Measurements from ENCODE around the gene KCNA5. TPM values are rescaled to one million over a fixed set of nuclear protein-coding genes. Genes with fewer than 3 reads are reported as not detected.

KCNA5 gene
- polyA plus RNA-seq, 1 experiment = not detected

DNA sequence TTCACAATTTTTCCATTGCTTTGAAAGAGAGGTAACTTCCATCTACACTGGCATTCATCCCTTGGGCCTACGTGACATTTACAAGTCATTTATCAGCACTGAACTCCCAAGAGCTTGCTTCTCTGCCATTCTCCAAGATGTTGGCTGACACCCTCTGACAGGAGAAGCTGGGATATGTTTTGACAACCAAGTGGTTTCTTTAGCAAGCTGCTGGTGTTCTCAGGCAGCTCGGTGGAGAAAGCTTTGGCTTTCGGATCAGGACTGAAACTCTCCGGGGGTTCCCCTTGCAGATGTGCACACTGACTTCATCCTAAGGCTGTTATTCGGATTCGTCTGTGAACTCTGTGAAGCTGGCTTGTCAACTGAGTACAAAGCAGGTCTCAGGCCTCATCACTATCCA is 15.7 kb downstream of the KCNA5 start:
- DNase-seq (ENCODE audit: low read depth, low spot score) = no peak
- ChIA-PET POLR2A (no interaction called here), CTCF (interaction anchor here (0.9 kb wide), 1 partner anchor 369 kb away, joined by 3 read pairs; no protein-coding TSS in a partner anchor)
- H3K9me3 ChIP-seq (ENCODE audit: control insufficient read depth, insufficient read depth, low read length) = no peaks in the 10 kb centered on the region
- TF ChIP-seq, protein P1, sequence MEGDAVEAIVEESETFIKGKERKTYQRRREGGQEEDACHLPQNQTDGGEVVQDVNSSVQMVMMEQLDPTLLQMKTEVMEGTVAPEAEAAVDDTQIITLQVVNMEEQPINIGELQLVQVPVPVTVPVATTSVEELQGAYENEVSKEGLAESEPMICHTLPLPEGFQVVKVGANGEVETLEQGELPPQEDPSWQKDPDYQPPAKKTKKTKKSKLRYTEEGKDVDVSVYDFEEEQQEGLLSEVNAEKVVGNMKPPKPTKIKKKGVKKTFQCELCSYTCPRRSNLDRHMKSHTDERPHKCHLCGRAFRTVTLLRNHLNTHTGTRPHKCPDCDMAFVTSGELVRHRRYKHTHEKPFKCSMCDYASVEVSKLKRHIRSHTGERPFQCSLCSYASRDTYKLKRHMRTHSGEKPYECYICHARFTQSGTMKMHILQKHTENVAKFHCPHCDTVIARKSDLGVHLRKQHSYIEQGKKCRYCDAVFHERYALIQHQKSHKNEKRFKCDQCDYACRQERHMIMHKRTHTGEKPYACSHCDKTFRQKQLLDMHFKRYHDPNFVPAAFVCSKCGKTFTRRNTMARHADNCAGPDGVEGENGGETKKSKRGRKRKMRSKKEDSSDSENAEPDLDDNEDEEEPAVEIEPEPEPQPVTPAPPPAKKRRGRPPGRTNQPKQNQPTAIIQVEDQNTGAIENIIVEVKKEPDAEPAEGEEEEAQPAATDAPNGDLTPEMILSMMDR (IDR thresholded peaks at IDR 0.05; ENCODE audit: low read depth, low read length) = no peak
- H3K27me3 ChIP-seq (ENCODE audit: control insufficient read depth, insufficient read depth, low read length) = peaks cover 14% of the 10 kb centered on the region
- no peak overlapping the region for H3K27ac ChIP-seq (ENCODE audit: low read depth, low read length)
- no peak overlapping the region for H3K4me3 ChIP-seq (ENCODE audit: low read depth, low read length)

DNA sequence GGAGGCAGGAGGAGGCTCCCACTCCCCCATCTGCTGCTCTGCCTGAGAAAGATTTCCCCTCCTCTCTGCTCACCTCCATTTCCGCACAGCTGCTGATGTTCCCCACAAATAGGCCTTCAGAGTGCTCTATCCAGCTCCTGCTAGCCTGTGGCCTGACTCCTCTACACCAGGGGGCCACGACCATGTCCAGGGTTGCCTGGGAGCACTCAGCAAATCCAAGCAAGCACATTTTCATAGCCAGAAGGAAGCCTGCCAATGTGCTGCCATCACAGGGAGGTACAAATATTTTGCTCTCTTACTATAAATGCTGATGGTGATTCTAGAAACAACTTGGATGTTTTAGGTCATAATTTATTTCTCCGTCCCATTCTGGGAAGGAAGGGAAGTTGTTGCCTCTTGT is 17.3 kb downstream of the KCNA5 start:
- H3K4me3 ChIP-seq (ENCODE audit: low read depth, low read length) = no peak overlapping the region
- H3K27me3 ChIP-seq (ENCODE audit: control insufficient read depth, insufficient read depth, low read length) = peaks cover 17% of the 10 kb centered on the region
- TF ChIP-seq, protein P1 (IDR thresholded peaks at IDR 0.05; ENCODE audit: low read depth, low read length) = no peak
- H3K9me3 ChIP-seq (ENCODE audit: control insufficient read depth, insufficient read depth, low read length) = no peaks in the 10 kb centered on the region
- H3K27ac ChIP-seq (ENCODE audit: low read depth, low read length) = no peak overlapping the region
- DNase-seq (ENCODE audit: low read depth, low spot score) = no peak
- ChIA-PET POLR2A (no interaction called here), CTCF (no interaction called here)

DNA sequence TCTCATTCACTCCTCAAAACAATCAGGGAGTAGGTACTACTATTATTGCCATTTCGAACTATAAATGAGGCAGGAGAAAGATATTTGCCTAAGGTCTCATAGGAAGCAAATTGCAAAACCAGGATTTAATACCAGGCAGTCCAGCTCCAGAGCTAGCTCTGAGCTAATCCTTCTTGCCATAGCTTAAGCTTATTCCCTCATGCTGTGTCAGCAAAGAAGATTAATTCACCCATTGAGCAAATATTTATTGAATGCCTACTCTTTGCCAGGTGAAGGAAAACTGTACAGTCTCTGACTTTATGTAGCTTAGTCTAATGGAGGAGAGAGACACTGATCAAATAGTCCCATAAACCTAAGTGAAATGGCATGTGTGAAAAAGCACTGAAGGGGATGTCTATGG is 19.5 kb downstream of the KCNA5 start:
- TF ChIP-seq, protein P1 (IDR thresholded peaks at IDR 0.05; ENCODE audit: low read depth, low read length) = no peak
- Histone ChIP-seq H3K27me3 (ENCODE audit: control insufficient read depth, insufficient read depth, low read length) (peaks cover 20% of the 10 kb centered on the region), H3K9me3 (ENCODE audit: control insufficient read depth, insufficient read depth, low read length) (no peaks in the 10 kb centered on the region), H3K27ac (ENCODE audit: low read depth, low read length) (no peak overlapping the region), H3K4me3 (ENCODE audit: low read depth, low read length) (no peak overlapping the region)
- ChIA-PET CTCF (interaction anchor here (0.9 to 1.2 kb wide), 2 partner anchors 9 to 21 kb away, joined by 3 to 6 read pairs; no protein-coding TSS in a partner anchor), POLR2A (no interaction called here)
- no peak for DNase-seq (ENCODE audit: low read depth, low spot score)

DNA sequence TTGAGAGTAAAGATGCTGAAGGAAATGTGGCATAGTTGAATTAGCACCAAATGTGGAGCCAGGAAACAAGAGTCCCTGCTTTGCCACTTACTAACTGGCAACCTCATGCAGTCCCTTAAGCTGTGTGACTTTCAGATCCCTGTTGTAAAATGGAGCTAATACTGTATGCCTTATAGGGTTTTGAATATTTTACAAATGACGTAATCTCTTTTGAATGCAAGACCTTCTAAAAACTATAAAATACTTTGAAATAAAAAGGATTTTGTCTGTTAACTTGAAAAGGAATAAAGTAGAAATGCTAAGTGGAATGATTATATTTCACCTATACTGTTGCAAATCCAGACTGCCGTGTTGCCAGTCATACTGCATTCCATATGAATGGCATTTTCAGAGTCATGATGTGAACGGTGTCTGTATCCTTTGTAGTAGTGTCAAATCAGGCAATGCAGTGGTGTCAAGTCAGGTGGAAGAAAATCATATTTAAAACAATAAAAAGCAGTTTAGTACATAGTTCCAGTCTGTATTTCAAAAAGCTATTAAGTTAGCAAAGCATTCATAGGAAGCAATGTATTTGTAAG is 21.3 kb downstream of the KCNA5 start:
- ChIA-PET POLR2A (no interaction called here), CTCF (no interaction called here)
- no peak for DNase-seq (ENCODE audit: low read depth, low spot score)
- TF ChIP-seq, protein P1 (IDR thresholded peaks at IDR 0.05; ENCODE audit: low read depth, low read length) = no peak
- H3K27ac ChIP-seq (ENCODE audit: low read depth, low read length) = no peak overlapping the region
- no peaks in the 10 kb centered on the region for H3K9me3 ChIP-seq (ENCODE audit: control insufficient read depth, insufficient read depth, low read length)
- peaks cover 14% of the 10 kb centered on the region for H3K27me3 ChIP-seq (ENCODE audit: control insufficient read depth, insufficient read depth, low read length)
- no peak overlapping the region for H3K4me3 ChIP-seq (ENCODE audit: low read depth, low read length)

DNA sequence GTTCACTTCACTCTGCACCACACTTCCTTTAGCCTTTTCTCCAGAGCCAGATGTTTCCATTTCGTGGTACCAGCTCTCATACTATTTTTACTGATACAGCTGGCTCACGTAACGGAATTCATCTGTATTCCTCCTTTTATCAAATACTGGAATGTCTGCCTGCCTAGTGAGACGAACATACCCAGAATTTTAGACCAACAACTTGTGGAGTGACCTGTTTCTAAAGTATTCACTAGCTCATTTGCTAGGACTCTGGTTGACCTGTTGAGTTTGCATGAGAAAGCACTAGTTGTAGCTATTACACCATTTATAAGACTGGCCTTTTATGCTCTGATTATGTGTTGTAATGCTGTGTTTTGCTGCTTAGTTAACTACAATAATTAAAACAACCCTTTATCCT is 22.6 kb downstream of the KCNA5 start:
- no peak overlapping the region for H3K27ac ChIP-seq (ENCODE audit: low read depth, low read length)
- TF ChIP-seq, protein P1 (IDR thresholded peaks at IDR 0.05; ENCODE audit: low read depth, low read length) = no peak
- DNase-seq (ENCODE audit: low read depth, low spot score) = no peak
- POLR2A ChIA-PET = no interaction called here
- CTCF ChIA-PET = interaction anchor here (0.7 kb wide), 1 partner anchor 80 kb away, joined by 3 read pairs; no protein-coding TSS in a partner anchor
- no peaks in the 10 kb centered on the region for H3K9me3 ChIP-seq (ENCODE audit: control insufficient read depth, insufficient read depth, low read length)
- no peak overlapping the region for H3K4me3 ChIP-seq (ENCODE audit: low read depth, low read length)
- peaks cover 11% of the 10 kb centered on the region for H3K27me3 ChIP-seq (ENCODE audit: control insufficient read depth, insufficient read depth, low read length)

All from AG04450 (cell line).